ENCODE measurements around the gene NUFIP1. TPM values are rescaled to one million over a fixed set of nuclear protein-coding genes. Genes with fewer than 3 reads are reported as not detected.
"Not testable (repeated sequence)": the region's sequence is repeated elsewhere in the genome, so short reads cannot be mapped to it uniquely, and the experiment has no call there.

Gene NUFIP1
- total RNA-seq, 4 donors from 2014 or later, result 2.5 to 4.7 (median 3.0) TPM

DNA sequence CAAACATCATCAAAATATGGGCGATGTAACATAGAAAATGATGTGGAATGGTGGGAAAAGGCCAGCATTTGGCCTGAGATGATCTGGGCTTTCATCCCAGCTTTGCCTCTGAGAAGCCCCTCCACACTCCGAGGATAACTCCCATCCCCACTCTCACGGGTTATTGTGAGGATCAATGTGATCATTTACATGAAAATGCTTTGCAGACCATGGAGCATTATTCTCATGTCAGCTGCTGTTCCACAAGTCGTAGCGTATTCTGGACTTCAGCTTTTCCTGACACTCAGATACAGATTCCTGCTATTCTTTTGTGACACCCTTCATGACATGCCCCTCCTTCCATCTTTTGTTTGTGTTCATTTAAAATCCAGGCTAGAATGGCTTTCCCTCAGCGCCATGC lies 86.5 kb downstream of the NUFIP1 start:
- TF ChIP-seq, protein P1, sequence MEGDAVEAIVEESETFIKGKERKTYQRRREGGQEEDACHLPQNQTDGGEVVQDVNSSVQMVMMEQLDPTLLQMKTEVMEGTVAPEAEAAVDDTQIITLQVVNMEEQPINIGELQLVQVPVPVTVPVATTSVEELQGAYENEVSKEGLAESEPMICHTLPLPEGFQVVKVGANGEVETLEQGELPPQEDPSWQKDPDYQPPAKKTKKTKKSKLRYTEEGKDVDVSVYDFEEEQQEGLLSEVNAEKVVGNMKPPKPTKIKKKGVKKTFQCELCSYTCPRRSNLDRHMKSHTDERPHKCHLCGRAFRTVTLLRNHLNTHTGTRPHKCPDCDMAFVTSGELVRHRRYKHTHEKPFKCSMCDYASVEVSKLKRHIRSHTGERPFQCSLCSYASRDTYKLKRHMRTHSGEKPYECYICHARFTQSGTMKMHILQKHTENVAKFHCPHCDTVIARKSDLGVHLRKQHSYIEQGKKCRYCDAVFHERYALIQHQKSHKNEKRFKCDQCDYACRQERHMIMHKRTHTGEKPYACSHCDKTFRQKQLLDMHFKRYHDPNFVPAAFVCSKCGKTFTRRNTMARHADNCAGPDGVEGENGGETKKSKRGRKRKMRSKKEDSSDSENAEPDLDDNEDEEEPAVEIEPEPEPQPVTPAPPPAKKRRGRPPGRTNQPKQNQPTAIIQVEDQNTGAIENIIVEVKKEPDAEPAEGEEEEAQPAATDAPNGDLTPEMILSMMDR (IDR thresholded peaks at IDR 0.05), result no peak
- TF ChIP-seq POLR2AphosphoS5 (IDR thresholded peaks at IDR 0.05) (no peak), EP300 (IDR thresholded peaks at IDR 0.05) (no peak), POLR2A (IDR thresholded peaks at IDR 0.05) (no peak)
- H3K27me3 ChIP-seq, result no peaks in the 10 kb centered on the region
- H3K4me1 ChIP-seq, result peaks cover 18 to 55% (median 41%) of the 10 kb centered on the region in 3 donors
- H3K27ac ChIP-seq, result peak overlapping the region; percentile 89 to 97 (median 92)
- WGBS, 2 donors (ENCODE audit: low coverage in 1 of 2), result 73 to 85% methylated on average over 5 to 6 of the region's 6 CpGs
- no peak overlapping the region for H3K4me3 ChIP-seq
- H3K36me3 ChIP-seq, result no peaks in the 10 kb centered on the region
- H3K9me3 ChIP-seq, result no peaks in the 10 kb centered on the region
- ATAC-seq, result no peak

DNA sequence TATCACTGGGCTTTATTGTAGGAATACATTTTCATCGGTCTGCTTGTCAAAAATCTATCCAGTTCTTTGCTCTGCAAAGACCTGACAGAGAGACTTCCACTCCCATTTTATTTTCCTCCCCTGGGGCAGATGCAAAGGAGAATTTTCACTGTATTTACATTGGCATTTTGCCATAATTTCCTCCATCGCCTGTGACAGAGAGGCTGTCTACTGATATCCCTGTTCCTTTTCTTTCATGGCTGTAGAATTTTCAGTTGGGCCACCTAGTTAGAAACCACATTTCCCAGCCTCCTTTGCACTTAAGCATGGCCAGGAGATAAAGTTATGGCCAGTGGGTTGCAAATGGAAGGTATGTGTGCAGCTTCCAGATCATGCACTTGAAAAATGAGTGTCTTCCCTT lies 89.3 kb downstream of the NUFIP1 start:
- Histone ChIP-seq H3K4me3 (no peak overlapping the region), H3K27ac (no peak overlapping the region), H3K4me1 (peaks cover 10 to 32% (median 18%) of the 10 kb centered on the region in 3 donors), H3K27me3 (no peaks in the 10 kb centered on the region), H3K9me3 (no peaks in the 10 kb centered on the region), H3K36me3 (no peaks in the 10 kb centered on the region)
- TF ChIP-seq POLR2A (IDR thresholded peaks at IDR 0.05), result no peak
- TF ChIP-seq, protein P1 (IDR thresholded peaks at IDR 0.05), result no peak
- no peak for TF ChIP-seq EP300 (IDR thresholded peaks at IDR 0.05)
- no peak for TF ChIP-seq POLR2AphosphoS5 (IDR thresholded peaks at IDR 0.05)
- no peak for ATAC-seq
- 67 to 68% methylated on average over 2 of the region's 2 CpGs for WGBS, 2 donors (ENCODE audit: low coverage in 1 of 2)

DNA sequence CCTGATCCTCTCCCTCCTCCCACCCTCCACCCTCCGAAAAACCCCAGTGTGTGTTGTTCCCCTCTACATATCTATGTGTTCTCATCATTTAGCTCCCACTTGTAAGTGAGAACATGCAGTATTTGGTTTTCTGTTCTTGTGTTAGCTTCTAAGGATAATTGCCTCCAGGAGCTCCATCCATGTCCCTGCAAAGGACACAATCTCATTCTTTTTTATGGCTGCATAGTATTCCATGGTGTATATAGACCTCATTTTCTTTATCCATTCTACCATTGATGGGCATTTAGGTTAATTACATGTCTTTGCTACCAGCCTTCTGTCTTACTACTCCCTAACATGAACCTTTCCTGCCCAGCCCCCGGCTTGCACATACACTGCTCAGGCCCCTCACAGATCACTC lies 91.0 kb downstream of the NUFIP1 start:
- 95 to 100% methylated on average over 1 to 2 of the region's 2 CpGs for WGBS, 2 donors (ENCODE audit: low coverage in 1 of 2)

DNA sequence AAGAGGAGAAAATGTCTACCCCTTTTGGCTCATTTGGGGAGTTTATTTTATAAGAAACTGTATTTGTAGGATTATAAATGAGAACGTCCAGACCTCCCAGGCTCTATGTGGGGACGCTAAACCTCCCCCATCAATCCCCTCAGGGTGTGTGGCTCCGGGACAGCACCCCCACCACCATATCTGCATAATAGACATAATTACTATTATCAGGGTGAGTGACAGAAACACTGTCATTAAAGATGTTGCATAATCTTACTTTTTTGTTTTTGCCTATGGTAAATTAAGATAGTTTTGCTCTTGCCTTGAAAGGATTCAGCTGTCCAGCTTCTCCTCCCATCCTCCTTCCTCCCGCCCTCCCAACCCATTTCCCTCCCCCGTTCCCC lies 93.3 kb downstream of the NUFIP1 start:
- no peak for ATAC-seq
- WGBS, 2 donors (ENCODE audit: low coverage in 1 of 2), result 66 to 89% methylated on average over 3 of the region's 5 CpGs
- H3K36me3 ChIP-seq, result no peaks in the 10 kb centered on the region

More for the DNA sequence above, 91.0 kb downstream of the NUFIP1 start:
- not testable (repeated sequence) for H3K27ac ChIP-seq, H3K36me3 ChIP-seq, H3K4me3 ChIP-seq, H3K27me3 ChIP-seq, ATAC-seq, H3K9me3 ChIP-seq
- peaks cover 0 to 15% (median 7%) of the 10 kb centered on the region in 3 donors for H3K4me1 ChIP-seq

DNA sequence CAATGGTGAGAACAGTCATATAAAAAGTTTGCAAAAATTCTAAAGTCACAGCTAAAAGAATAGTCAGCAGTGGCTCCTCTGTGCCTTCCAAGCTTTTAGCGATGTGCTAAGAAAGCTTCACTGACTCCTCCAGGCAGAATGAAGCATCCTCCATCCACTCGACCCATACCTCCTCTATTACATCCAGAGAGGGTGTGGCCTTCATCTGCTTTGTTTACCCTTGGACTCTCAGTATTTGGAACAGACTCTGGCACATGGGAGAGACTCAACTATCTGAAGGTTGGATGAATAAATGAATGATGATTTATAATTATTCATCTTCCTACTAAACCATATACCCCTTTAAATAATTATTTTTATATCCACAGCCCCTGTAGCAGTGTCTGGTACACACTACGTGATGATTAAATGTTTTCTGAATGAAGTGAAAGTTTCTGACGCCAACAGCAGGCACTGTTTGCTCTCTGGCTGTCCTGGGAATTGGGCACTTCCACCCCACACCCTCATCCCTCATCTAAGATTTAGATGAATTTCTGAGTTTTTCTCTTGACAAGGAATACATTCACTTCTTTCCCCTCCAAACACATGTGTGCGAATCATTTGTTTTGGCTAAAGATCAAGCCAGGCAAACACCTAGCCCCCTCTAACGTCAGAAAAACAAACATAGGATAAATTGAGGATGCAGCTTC lies 93.9 kb downstream of the NUFIP1 start:
- 58 to 66% methylated on average over 6 of the region's 6 CpGs for WGBS, 2 donors (ENCODE audit: low coverage in 1 of 2)
- H3K27ac ChIP-seq, result no peak overlapping the region
- H3K9me3 ChIP-seq, result no peaks in the 10 kb centered on the region
- TF ChIP-seq, protein P1 (IDR thresholded peaks at IDR 0.05), result no peak
- no peak for TF ChIP-seq POLR2AphosphoS5 (IDR thresholded peaks at IDR 0.05)
- no peak for TF ChIP-seq EP300 (IDR thresholded peaks at IDR 0.05)
- TF ChIP-seq POLR2A (IDR thresholded peaks at IDR 0.05), result no peak
- H3K27me3 ChIP-seq, result no peaks in the 10 kb centered on the region
- H3K4me3 ChIP-seq, result no peak overlapping the region
- no peak for ATAC-seq
- peaks cover 0 to 5% (median 0%) of the 10 kb centered on the region in 3 donors for H3K4me1 ChIP-seq
- no peaks in the 10 kb centered on the region for H3K36me3 ChIP-seq

More for the DNA sequence above, 93.3 kb downstream of the NUFIP1 start:
- no peak overlapping the region for H3K4me3 ChIP-seq
- no peak overlapping the region for H3K27ac ChIP-seq
- TF ChIP-seq EP300 (IDR thresholded peaks at IDR 0.05) (no peak), POLR2A (IDR thresholded peaks at IDR 0.05) (no peak), POLR2AphosphoS5 (IDR thresholded peaks at IDR 0.05) (no peak)
- TF ChIP-seq, protein P1 (IDR thresholded peaks at IDR 0.05), result no peak
- no peaks in the 10 kb centered on the region for H3K27me3 ChIP-seq
- H3K4me1 ChIP-seq, result peaks cover 0 to 5% (median 0%) of the 10 kb centered on the region in 3 donors
- H3K9me3 ChIP-seq, result no peaks in the 10 kb centered on the region
